Parathyroid adenoma (tissue), 2 donors: Measurements from ENCODE around the gene B3GAT2.

Experiments
- H2AFZ ChIP-seq: fragments of 300-600 bp; sonication (generic); one replicate; pipeline ENCODE4 v1.7.0; 2017; ENCODE audit warnings: antibody characterized with exemption, mild to moderate bottlenecking
- H3K27ac ChIP-seq: fragments of 300-600 bp; sonication (generic); one replicate; pipeline ENCODE4 v1.7.0; 2017
- H3K27me3 ChIP-seq: fragments of 300-600 bp; sonication (generic); one replicate; pipeline ENCODE4 v1.7.0; 2017; ENCODE audit warnings: low read length; ENCODE audit not compliant: control insufficient read depth, insufficient read depth
- H3K36me3 ChIP-seq: fragments of 300-600 bp; sonication (generic); one replicate; pipeline ENCODE4 v1.7.0; 2017; ENCODE audit warnings: low read length; ENCODE audit not compliant: control insufficient read depth, insufficient read depth
- H3K4me1 ChIP-seq: fragments of 300-600 bp; sonication (generic); one replicate; pipeline ENCODE4 v1.7.0; 2017; ENCODE audit warnings: control low read depth
- H3K4me2 ChIP-seq: fragments of 300-600 bp; sonication (generic); one replicate; pipeline ENCODE4 v1.7.0; 2017; ENCODE audit warnings: low read length
- H3K4me3 ChIP-seq: fragments of 300-600 bp; sonication (generic); one replicate; pipeline ENCODE4 v1.7.0; 2017; ENCODE audit warnings: low read depth, low read length
- H3K79me2 ChIP-seq: fragments of 300-600 bp; sonication (generic); one replicate; pipeline ENCODE4 v1.7.0; 2017; ENCODE audit warnings: control low read depth
- H3K9ac ChIP-seq: fragments of 300-600 bp; sonication (generic); one replicate; pipeline ENCODE4 v1.7.0; 2017; ENCODE audit warnings: mild to moderate bottlenecking
- H3K9me3 ChIP-seq: fragments of 300-600 bp; sonication (generic); one replicate; pipeline ENCODE4 v1.7.0; 2017; ENCODE audit warnings: low read length; ENCODE audit not compliant: control insufficient read depth
- TF ChIP-seq, protein P1 (sequence below): fragments of 300-600 bp; sonication (generic); IDR thresholded peaks from one replicate; pipeline ENCODE4 v1.7.0; 2017; ENCODE audit warnings: antibody characterized with exemption, mild to moderate bottlenecking
- donor health status: primary hyperparathyroidism.

Gene B3GAT2

DNA sequence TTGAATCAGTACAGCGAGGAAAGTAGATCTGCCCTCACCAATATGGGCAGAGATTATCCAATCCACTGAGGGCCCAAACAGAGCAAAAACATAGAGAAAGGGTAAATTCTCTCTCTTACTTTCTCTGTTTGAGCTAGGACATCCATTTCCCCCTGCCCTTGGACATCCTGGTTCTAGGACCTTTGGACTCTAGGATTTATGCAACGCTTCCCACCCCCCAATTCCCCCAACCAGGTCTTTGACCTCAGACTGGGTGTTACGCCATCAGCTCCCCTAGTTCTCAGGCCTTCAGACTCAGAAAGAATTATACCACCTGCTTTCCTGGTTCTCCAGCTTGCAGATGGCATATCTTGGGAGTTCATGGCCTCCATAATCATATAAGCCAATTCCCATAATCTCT lies 10.2 kb upstream of the B3GAT2 start:
- no peaks in the 10 kb centered on the region for H3K36me3 ChIP-seq
- no peaks in the 10 kb centered on the region for H3K4me1 ChIP-seq
- no peak overlapping the region for H2AFZ ChIP-seq
- no peaks in the 10 kb centered on the region for H3K27me3 ChIP-seq
- TF ChIP-seq, protein P1, sequence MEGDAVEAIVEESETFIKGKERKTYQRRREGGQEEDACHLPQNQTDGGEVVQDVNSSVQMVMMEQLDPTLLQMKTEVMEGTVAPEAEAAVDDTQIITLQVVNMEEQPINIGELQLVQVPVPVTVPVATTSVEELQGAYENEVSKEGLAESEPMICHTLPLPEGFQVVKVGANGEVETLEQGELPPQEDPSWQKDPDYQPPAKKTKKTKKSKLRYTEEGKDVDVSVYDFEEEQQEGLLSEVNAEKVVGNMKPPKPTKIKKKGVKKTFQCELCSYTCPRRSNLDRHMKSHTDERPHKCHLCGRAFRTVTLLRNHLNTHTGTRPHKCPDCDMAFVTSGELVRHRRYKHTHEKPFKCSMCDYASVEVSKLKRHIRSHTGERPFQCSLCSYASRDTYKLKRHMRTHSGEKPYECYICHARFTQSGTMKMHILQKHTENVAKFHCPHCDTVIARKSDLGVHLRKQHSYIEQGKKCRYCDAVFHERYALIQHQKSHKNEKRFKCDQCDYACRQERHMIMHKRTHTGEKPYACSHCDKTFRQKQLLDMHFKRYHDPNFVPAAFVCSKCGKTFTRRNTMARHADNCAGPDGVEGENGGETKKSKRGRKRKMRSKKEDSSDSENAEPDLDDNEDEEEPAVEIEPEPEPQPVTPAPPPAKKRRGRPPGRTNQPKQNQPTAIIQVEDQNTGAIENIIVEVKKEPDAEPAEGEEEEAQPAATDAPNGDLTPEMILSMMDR: no peak
- no peaks in the 10 kb centered on the region for H3K9me3 ChIP-seq
- no peak overlapping the region for H3K9ac ChIP-seq
- no peak overlapping the region for H3K27ac ChIP-seq
- H3K4me2 ChIP-seq: no peak overlapping the region
- H3K4me3 ChIP-seq: no peak overlapping the region
- H3K79me2 ChIP-seq: no peaks in the 10 kb centered on the region

DNA sequence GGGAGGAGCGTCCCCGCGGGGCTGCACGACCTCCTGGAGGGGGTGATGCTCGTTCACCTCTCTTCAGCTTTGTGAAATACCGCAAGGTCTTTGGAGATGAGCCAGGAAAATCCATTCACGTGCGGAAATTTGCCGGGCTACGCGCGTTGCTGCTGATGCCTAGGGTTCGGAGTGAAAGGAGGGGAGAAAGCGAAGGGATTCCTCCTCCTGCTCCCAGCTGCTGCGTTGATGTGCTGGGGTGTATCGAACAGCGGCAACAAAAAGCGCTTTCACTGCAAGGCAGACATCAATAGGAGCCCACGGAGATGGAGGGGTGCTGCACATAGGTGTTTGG lies 391 bp upstream of the B3GAT2 start:
- no peaks in the 10 kb centered on the region for H3K4me1 ChIP-seq
- H3K79me2 ChIP-seq: no peaks in the 10 kb centered on the region
- H3K4me3 ChIP-seq: peak overlapping the region; percentile 61
- H3K4me2 ChIP-seq: peak overlapping the region; percentile 84
- H3K9ac ChIP-seq: no peak overlapping the region
- H3K27me3 ChIP-seq: no peaks in the 10 kb centered on the region
- H2AFZ ChIP-seq: peak overlapping the region; percentile 92
- no peaks in the 10 kb centered on the region for H3K36me3 ChIP-seq
- no peak overlapping the region for H3K27ac ChIP-seq
- TF ChIP-seq, protein P1: no peak
- H3K9me3 ChIP-seq: no peaks in the 10 kb centered on the region

DNA sequence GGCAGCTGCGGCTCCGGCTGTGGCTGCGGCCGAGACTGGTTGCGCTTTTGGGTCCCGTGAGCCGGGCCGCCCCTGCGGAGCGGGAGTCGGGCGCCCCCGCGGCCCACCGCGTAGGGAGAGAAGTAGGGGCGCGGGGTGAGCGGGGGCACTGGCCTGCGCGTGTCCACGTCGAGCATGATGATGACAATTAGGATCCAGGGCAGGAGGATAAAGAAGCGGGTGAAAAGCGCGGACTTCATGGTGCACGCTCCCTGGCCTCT lies 739 bp downstream of the B3GAT2 start:
- Histone ChIP-seq H3K27me3 (no peaks in the 10 kb centered on the region), H3K9ac (no peak overlapping the region), H3K79me2 (no peaks in the 10 kb centered on the region), H3K27ac (no peak overlapping the region), H3K36me3 (no peaks in the 10 kb centered on the region), H2AFZ (peak overlapping the region; percentile 92), H3K9me3 (no peaks in the 10 kb centered on the region), H3K4me3 (peak overlapping the region; percentile 61), H3K4me1 (no peaks in the 10 kb centered on the region), H3K4me2 (peak overlapping the region; percentile 84)
- TF ChIP-seq, protein P1: peak; percentile 0

DNA sequence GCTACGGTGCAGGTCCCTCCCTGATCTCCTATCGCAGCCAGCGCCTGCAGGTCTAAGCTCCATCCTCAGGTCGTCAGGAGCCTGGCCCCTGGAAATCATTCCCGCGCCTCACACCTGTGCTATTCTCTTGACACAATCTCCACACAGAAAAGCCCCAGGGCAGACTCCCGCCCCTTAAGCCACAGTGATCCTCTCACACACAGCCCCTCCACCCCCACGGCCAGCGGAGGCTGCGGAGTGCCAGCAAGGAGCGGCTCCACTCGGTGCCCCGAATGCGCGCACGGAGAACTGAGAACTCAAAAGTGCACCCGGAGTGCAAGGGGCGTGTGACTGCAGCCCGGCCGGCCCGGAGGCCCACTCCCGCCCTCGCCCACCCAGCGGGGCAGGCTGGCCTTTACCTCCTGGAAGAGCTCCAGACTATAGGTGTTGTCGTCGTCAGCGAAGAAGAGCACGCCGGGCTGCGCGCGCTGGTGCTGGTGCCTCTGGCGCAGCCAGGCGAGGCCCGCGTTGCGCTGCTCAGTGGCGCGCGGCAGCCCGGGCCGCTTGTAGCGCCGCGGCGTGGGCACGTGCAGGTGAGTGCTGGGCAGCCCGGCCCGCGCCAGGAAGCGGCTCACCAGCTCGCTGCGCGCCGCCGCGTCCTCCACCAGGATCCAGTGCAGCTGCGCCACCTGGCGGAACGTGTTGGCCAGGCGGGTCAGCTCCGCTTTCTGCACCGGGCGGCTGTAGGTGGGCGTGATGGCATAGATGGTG lies 1.2 kb downstream of the B3GAT2 start:
- Histone ChIP-seq H3K79me2 (no peaks in the 10 kb centered on the region), H3K36me3 (no peaks in the 10 kb centered on the region), H3K9me3 (no peaks in the 10 kb centered on the region), H2AFZ (peak overlapping the region; percentile 92), H3K27ac (no peak overlapping the region), H3K4me2 (peak overlapping the region; percentile 84), H3K4me1 (no peaks in the 10 kb centered on the region), H3K27me3 (no peaks in the 10 kb centered on the region), H3K9ac (no peak overlapping the region), H3K4me3 (peak overlapping the region; percentile 61)
- TF ChIP-seq, protein P1: peak; percentile 88

GRCh38 chr6:70954750-70955149 lies 2.1 kb downstream of the B3GAT2 start:
- no peak overlapping the region for H3K9ac ChIP-seq
- H3K4me3 ChIP-seq: no peak overlapping the region
- no peaks in the 10 kb centered on the region for H3K9me3 ChIP-seq
- H2AFZ ChIP-seq: no peak overlapping the region
- H3K4me2 ChIP-seq: no peak overlapping the region
- no peaks in the 10 kb centered on the region for H3K36me3 ChIP-seq
- no peaks in the 10 kb centered on the region for H3K79me2 ChIP-seq
- TF ChIP-seq, protein P1: no peak
- H3K27me3 ChIP-seq: no peaks in the 10 kb centered on the region
- no peaks in the 10 kb centered on the region for H3K4me1 ChIP-seq
- no peak overlapping the region for H3K27ac ChIP-seq
